GM19452 (cell line): ENCODE data around the gene STAMBP.
"Not testable (repeated sequence)": the region's sequence is repeated elsewhere in the genome, so short reads cannot be mapped to it uniquely, and the experiment has no call there.

Source experiments
- ATAC-seq: cut with Tn5 transposase; IDR thresholded peaks from one replicate; pipeline ENCODE4 v1.9.1; 2021; ENCODE audit not compliant: unreplicated experiment

Gene STAMBP

DNA sequence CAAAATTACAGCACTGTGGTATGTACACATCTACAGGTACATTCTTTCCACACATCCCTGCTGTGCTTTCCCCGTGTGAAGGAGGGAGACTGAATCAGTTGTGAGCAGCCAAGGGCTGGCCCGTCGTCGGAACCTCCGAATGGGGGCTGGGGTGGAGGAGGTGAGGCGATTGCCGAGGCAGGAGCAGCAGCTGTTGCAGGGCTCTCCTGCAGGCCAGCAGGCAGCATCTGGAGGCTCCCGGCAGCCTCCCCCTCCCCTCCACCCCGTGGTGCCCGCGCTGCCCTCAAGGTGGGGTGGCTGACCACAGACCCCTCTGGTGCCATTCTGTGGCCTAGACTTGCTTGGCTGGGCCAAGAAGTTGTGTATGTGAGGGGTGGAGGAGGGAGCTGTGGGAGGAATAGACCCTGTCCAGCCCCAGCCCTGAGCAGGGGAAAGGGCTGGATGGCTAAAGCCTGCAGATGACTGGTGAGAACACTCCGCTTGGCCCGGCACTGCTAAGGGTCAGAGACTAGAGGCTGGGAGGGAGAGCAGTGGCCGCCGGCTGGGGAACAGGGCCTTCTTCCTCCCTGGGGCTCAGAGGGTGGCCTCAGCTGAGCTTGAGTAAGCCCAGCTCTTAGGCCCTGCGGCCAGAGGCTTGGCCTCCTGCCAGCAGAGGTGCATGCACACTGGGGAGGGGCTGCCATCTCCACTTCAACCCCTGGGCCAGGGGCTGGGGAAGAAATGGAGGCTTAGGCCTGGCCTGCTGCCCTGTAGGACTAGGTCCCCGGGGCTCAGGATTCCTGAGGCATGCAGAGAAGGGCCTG lies 7.6 kb downstream of the STAMBP start:
- no peak for ATAC-seq

DNA sequence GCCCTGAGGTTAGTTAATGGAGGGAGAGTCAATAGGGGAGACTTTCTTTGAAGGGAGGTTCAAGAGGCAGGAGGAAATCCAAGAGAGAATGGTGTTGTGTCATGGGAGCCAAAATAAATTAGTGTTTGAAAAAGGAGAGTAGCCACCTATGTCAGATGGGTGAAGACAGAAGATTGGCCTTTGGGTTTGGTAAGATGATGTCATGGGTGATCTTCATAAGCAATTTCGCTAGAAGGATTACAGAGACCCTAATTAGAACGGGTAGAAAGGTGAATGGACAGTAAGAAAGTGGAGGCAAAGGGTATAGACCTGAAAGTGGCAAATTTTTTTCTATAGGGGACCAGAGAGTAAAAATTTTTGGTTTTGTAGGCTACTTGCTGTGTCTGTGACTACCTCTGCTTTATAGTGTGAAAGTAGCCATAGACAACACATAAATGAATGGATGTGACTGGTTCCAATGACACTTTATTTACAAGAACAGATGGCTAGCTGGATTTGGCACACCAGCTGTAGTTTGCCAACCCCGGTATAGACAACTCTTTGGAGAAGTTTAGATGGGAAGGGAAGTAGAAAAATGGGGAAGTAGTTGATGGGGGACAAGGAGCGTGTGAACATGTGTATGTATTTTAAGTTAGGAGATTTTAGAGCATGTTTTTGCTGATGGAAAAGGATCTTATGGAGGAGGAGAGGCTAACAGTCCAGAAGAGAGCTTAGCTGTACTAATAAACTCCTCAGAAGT lies 9.3 kb downstream of the STAMBP start:
- no peak for ATAC-seq

DNA sequence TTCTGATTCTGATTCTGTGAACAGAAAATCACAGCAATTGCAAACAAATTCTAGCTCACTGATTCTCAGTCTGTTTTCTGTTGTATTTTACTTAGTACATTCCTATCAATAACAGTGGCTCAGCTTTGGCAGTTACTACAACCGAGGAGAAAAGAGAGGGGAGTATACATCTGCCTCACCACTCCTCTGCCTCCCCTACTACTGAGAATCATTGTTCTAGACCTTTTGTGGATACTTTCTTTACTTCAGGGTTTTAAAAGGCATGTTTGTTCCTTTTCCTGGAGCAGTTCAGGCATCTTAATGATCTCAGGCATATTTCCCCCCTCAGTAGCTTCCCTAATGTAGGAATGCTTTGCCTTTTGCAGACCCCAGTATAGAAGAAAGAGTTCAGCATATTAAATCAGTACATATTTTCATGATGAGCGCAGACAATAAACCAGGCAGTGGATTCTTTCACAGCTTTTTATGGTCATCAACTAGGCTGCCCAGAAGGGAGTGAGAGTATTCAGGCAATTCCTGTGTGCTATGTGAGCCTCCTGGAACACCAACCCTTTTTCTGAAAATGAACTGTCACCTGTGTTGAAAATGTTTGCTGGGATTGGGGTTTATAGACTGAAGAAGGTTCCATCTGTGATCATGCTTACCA lies 10.3 kb downstream of the STAMBP start:
- no peak for ATAC-seq

DNA sequence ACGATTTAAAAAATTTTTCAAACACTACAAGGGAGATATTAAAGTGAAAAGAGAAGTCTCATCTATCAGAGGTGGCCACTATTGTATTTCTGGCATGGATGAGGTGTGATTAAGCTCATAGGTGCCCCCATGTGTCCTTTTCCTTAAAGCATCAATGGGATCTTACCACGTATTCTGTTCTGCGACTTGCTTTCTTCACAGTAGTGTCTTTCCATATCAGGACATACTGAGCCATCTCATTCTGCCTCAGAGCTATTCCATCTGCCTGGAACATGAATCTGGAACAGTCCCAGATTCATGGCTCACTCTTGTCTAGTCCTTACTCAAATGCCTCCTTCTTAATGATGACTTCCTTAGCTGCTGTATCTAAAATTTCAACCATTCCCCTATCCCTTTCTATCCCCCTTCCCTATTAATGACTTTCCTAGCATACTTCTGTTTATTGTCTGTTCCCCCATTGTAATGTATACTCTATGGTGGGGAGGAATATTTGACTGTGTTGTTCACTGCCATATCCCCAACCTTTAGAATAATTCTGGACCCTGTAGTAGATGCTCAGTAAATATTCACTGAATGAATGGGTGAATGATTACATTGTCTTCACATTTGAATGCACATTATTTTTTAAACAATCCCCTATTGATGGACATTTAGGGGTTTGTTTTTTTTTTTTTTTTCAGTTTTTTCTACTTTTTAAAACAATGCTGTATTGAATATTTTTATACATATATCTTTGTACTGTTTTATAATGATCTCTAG lies 11.1 kb downstream of the STAMBP start:
- ATAC-seq, result no peak

DNA sequence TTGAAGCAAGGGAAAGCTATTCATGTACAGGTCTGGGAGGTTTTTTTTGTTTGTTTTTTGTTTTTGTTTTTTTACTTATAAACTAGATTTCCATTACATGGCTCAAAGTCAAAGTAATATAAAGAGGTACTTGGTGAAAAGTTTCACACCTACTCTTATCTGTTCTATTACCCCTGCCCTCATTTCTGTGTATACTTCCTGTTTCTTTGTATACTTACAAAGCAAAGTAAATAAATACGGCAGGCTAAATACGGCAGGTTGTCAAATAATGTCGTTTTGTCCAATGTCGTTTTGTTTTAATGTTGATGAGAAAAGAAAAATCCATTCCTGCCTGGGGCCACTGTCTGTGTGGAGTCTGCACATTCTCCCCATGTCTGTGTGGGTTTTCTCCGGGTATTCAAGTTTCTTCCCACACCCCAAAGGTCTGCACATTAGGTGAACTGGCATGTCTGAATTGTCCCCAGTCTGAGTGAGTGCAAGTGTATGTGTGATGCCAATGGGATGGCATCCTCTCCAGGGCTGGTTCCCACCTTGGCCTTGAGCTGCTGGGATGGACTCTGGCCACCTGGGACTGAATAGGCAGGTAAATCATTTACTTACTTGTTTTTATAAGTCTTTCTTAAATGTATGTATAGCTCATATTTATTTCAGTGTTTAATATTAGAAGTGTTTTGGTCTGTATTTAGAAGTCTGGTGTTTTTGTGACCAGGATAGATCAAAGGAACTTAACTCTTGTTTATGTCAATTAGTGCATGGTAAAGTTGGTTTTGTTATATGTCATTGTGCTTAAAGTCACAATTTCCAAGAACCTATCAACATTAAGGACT lies 13.4 kb downstream of the STAMBP start:
- no peak for ATAC-seq

DNA sequence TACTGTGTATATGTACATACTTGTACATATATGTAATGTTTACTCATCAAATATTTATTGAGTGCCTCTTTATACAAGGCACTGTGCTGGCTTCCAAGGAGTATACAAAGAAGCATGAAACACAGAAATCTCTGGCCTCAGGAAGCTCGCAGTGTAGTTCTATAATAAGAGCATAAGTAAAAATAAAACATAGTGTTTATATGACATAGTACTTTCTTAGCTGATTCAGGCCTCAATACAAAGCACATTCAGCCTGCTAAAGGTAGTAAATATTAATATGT lies 13.9 kb downstream of the STAMBP start:
- no peak for ATAC-seq

DNA sequence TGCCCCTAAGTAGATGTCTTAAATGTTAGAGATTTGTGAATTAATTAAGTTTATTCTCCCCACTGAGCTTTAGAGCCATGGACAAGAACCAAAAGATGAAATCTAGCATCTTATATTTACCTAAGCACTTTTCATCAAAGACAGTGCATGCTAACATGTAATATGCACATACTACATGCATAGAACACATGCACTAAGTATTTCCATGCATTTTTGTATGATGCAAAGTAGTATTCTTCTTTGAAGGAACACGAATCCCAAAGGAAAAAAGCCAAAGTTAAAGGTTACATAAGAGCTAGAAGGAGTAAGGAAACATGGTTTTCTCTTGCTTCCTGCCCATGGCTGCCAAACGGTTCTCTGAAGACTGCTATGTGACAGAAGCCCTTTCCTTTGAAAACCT lies 15.3 kb downstream of the STAMBP start:
- no peak for ATAC-seq

DNA sequence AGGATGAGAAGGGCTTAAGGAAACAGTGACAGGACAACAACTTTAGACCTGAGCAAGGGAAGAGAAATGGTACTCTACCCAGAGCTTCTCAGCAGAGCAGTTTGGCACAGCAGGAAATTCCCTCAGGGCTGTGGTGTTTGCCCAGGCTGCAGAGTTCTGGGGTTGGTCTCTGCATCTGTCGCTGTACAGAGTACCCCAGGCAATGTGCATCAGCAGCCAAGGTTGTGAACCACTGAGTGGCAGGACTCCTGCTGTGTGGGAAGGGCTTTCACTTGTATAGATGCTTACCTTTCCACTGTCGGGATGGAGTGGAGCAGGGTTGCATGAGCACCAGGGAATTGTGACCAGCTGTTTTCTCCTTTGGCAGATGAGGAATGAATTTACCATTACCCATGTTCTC lies 21.2 kb downstream of the STAMBP start:
- ATAC-seq, result no peak

DNA sequence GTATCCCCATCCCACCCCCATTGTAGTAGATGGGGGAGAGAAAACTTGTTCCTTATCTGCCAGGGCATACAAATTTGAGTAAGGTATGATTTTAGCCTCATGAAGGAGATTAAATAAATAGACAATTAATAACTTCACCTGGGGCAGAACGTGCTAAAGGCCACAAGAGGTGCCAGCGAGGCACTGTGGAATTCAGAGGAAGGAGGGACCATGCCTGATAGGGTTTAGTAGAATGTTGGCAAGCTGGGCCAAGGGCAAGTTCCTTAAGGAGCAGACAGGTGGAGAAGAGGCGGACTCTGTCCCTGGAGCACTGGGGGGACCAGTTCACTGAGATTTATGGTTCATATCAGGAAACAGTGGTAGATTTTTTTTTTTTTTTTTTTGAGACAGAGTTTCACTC lies 22.5 kb downstream of the STAMBP start:
- no peak for ATAC-seq

DNA sequence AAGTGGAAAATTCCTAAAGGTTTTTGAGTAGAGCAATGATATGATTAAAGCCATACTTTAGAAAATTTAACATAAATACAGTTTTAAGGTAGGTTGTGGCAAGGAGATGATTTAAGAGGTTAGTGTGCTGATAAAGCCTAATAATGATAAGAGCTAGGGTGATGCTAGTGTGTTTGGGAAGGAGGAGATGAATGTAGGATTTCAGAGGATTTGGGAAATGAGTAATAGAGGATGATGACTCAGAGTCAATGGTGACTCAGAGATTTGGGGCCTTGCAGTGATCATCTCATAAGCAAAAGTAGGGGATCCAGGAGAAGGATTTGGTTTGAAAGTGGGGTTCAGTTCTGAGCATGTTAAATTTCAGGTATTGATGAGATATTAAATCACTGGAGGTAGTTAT lies 23.3 kb downstream of the STAMBP start:
- no peak for ATAC-seq

DNA sequence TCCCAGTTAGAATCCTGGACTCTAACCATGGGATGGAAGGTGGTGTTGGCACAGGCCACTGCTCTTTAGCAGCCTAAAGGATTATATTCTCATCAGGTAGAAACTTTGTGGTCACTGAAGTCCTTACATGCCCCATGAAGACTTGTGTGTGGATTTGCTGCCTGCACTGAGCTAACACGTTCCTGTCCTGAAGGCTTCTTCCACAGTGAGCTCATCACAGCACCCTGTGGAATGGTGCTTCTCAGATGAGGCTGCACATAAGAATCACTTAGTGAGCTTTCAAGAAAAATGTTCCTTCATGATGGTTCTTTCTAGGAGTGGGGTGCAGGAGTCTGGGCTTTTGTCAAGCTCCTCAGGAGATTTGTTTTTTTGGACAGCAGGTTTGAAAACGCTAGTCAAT lies 26.8 kb downstream of the STAMBP start:
- no peak for ATAC-seq

DNA sequence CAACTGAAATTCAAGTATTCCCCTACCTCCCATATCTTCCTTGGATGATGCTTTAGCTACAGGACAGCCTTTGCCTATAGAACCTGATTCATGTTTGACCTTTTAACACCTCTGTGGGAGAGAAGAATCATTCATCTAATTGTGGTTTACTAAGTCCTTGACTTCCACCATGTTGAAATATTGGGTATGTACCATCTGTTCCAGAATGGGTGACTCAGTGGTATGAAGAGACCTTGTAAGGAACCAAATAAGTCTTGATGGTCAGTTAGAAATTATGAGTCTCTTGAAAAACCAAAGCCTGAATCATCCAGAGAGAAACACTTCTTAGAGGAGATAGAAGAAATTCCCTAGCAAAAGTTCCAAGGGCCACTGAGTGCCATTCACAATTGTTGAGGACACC lies 27.5 kb downstream of the STAMBP start:
- ATAC-seq, result no peak

DNA sequence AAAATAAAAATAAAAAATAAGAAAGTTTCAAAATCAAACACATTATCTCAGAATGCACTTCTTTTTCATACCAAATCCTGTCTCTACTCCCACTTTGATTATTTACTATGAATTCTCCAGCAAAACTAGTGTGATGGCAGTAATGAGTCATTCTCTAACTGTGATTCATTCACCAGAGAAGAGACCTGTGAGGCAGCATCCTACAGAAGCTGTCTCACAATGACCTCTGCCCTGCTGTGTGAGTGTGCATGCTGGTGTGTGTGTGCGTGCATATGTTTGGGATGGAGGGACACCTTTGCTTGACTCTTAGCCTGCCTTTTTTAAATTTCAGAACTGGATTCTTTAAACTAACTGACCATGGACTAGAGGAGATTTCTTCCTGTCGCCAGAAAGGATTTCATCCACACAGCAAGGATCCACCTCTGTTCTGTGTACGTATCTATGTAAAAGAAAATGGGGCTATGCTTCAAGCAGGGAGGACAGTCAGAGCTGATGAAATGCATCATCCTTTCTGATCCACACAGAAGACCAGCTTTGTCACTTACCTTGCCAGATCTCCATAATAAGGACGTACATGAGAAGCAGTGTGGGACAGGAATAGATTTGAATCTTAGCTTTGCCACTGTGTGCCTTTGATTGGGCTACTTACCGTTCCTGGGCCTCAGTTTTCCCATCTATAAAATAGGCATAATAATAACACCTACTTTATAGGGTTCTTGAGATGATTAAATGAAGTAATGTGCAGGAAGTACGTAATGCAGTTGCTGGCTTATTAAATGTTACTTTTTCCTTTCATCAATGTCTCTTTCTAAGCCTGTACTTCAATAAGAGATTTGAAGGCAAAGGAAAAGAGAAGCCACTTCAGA lies 31.2 kb downstream of the STAMBP start:
- no peak for ATAC-seq

DNA sequence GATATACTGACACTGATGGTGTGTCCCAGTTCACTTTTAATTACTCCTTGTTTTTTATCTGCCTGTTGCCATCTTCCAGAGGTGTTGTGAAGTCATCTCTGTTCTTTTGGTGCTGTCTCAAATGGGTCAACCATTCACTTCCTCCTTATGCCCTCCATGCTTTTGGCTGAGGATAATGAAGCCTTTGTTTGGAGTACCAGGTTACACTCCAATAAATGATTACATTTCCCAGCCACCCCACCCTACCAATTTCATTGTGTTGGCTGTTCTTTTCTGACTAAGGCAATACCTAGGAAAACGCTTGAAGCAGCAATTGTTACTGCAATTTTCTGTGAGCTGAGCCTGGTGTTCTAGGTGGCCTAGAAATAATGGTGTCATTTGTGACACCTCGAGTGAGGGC lies 34.2 kb downstream of the STAMBP start:
- ATAC-seq, result no peak

DNA sequence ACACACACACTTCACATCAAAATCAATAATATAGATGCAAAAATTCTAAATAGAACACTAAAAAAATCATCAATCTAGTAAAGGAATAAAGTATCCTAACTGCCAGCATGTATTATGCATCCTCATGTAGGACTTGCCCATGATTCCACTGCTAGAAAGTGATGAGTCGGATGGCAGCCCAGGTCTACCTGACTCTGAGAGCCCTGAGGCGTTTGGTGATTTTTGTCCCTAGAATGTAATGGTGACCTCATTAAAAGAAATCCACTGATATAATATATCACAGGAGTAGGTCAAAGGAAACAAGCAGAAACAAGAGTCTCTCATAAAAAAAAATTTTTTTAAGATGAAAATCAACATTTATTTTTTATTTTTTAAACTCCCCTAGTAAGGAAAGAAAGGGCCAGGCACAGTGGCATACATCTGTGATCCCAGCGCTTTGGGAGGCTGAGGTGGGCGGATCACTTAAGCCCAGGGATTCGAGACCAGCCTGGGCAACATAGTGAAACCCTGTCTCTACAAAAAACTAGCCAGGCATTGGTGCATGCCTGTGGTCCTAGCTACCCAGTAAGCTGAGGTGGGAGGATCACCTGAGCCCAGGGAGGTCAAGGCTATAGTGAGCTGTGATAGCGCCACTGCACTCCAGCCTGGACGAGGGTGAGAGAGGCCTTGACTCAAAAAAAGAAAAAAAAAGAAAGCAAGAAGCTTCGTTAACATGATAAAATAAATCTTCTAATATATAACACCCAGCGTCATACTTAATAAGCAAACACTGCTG lies 39.6 kb downstream of the STAMBP start:
- no peak for ATAC-seq

DNA sequence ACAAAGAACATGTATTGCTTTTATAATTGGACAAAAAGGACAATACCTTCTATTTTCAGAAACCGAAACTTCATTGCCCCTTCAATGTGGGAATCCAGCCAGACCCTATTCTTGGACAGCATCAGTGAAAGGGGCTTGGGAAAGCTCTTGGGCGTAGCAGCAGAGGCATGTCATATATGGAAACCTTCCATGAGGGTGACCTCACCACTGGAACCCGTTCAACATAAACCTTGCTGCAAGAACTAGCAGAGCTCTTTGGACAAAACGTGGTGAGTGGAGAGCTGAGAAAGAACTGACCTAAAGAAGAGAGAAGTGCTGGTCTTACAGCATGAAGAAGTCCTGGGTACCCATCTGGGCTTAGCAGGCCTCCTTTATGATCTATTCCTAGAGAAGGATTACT lies 41.3 kb downstream of the STAMBP start:
- no peak for ATAC-seq

DNA sequence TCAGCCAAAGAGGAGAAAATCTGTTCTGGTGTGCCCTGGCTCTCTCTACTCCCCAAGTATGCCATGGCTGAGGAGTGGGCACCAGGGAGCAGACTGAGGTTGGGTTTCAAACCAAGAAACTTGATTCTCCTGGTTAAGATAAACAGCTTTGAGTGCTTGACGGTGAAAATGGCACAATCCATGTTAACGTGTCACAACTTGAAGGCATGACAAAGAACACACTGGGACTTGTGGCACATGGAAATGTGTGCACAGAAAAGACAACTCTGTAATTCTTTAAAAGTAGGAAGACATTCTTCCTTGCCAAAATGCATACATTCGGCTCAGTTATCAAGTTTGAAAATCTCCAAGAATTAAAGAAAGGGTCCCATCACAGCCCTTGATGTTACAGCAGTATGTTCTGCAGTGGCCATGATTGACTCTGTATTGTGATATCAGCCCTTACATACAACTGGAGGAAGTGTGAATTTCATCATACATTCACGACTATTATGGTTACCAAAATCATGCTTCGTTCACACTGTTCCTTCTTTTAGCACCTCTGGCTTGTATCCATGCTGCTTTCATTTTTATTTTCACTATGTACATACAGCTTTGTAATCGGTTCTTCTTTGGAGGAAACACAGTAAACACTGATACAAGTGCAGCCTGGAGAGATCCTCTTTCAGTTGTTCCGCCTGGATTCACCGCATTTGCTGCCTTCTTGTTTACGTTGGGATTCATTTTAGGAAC lies 48.5 kb downstream of the STAMBP start:
- ATAC-seq, result no peak

DNA sequence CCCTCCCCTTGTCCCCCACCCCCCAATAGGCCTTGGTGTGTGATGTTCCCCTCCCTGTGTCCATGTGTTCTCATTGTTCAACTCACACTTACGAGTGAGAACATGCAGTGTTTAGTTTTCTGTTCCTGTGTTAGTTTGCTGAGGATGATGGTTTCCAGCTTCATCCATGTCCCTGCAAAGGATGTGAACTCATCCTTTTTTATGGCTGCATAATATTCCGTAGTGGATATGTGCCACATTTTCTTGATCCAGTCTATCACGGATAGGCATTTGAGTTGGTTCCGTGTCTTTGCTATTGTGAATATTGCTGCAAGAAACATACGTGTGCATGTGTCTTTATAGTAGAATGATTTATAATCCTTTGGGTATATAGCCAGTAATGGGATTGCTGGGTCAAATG lies 49.2 kb downstream of the STAMBP start:
- not testable (repeated sequence) for ATAC-seq
